Heart left ventricle (tissue), 16 donors: ENCODE results near the gene TFPI2. TPM values are rescaled to one million over a fixed set of nuclear protein-coding genes. Genes with fewer than 3 reads are reported as not detected.

ENCODE experiments used
- ATAC-seq, 4 donors: fragments of 200-7000 bp; cut with Tn5 transposase; one replicate each; pipeline ENCODE4 v1.9.1; 2020 to 2022; ENCODE audit warnings: moderate library complexity in 4 of 4, mild to moderate bottlenecking in 3 of 4, moderate number of reproducible peaks in 1 of 4
- DNase-seq, 5 donors: peaks; one replicate each; pipeline ENCODE4 v3.0.0-alpha.2; 2020
- H3K27ac ChIP-seq, 12 donors: fragments of 200-600 bp; sonication (generic) in 4 of 12; one replicate each; pipeline versions ENCODE4 v1.5.0 to v1.8.0; 2016 to 2022; ENCODE audit warnings: mild to moderate bottlenecking in 2 of 12
- H3K27me3 ChIP-seq, 9 donors: fragments of 200-600 bp; sonication (generic) in 2 of 9; one replicate each; pipeline versions ENCODE4 v1.5.1 to v1.8.0; 2016 to 2022; ENCODE audit warnings: mild to moderate bottlenecking in 3 of 9
- H3K36me3 ChIP-seq, 9 donors: fragments of 200-600 bp; sonication (generic) in 2 of 9; one replicate each; pipeline versions ENCODE4 v1.5.0 to v1.8.0; 2018 to 2022; ENCODE audit warnings: mild to moderate bottlenecking in 2 of 9
- H3K4me1 ChIP-seq, 12 donors: fragments of 200-600 bp; sonication (generic) in 4 of 12; one replicate each; pipeline versions ENCODE4 v1.5.0 to v1.8.0; 2016 to 2022; ENCODE audit warnings: mild to moderate bottlenecking in 3 of 12
- H3K4me3 ChIP-seq, 12 donors: fragments of 200-600 bp; sonication (generic) in 4 of 12; one replicate each; pipeline versions ENCODE4 v1.5.0 to v1.8.0; 2017 to 2022; ENCODE audit warnings: mild to moderate bottlenecking in 9 of 12, moderate library complexity in 4 of 12
- H3K9me3 ChIP-seq, 12 donors: fragments of 200-600 bp; sonication (generic) in 4 of 12; one replicate each; pipeline versions ENCODE4 v1.5.0 to v1.8.0; 2016 to 2022; ENCODE audit warnings: mild to moderate bottlenecking in 1 of 12
- POLR2A ChIP-seq, 2 donors: fragments of 450-650 bp; IDR thresholded peaks; one replicate each; pipeline ENCODE4 v1.6.1; 2017; ENCODE audit warnings: antibody characterized with exemption in 2 of 2, mild to moderate bottlenecking in 2 of 2, moderate library complexity in 2 of 2
- WGBS, 4 donors: extraction: QIAGEN DNeasy Blood & Tissue Kit in 2 of 4; methylation state at CpG; one replicate each; pipeline versions ENCODE4 v1.1.5 to v1.1.7; 2013 to 2018; 5-methylcytosine and 5-hydroxymethylcytosine counted together
- intact Hi-C, 10 donors: fragments of 100-400 bp; cut with DNase I; formaldehyde crosslinking; loops; one replicate each; pipeline versions ENCODE4 v1.11.1 to v1.14.2; 2022
- long read RNA-seq, 3 donors: library from polyadenylated mRNA; unstranded; transcript quantifications; one replicate each; pipeline ENCODE4 v2.0.0, GENCODE V29; 2020 to 2021
- polyA plus RNA-seq, 2 donors: library from polyadenylated mRNA; stranded (reverse); fragments of 200-250 nt; gene quantifications; one replicate each; pipeline ENCODE4 v1.2.3, GENCODE V29; 2013
- total RNA-seq, 9 donors: library from RNA; depleted of rRNA in 2 of 9; stranded (reverse); fragments of >200 nt in 2 of 9; fragmentation: NEBNext Ultra II Directional in 3 of 9; extraction: Animal tissue kit (Norgen Biotek cat#: 25700) in 3 of 9; gene quantifications; one replicate each; pipeline versions ENCODE4 v1.1.0 to v1.2.4, GENCODE V29; 2016 to 2023
- TF ChIP-seq, protein P1 (sequence below), 12 donors: fragments of 200-600 bp; sonication (generic) in 4 of 12; IDR thresholded peaks; one replicate each; pipeline versions ENCODE4 v1.5.0 to v1.8.0; 2018 to 2022; ENCODE audit warnings: antibody characterized with exemption in 12 of 12, mild to moderate bottlenecking in 5 of 12
- donor health status: ischemic (EF 13 %, LVEDD 7.1; RV severe dilation, severe dysfunction).
- donor health status: healthy with polysubstance abuse.
- donor health status: DM: no; HTN: yes; CAD: no.
- donor health status: DM: no; HTN: no; CAD: no.
- donor health status: ischemic (EF 25% LVEDD 6.9; RV normal size, moderate dysfunction).
- donor health status: ischemic (EF 25% LVEDD 5.7; RV mildly dilated, moderate dysfunction).
- donor health status: healthy.
- donor health status: DM: yes; HTN: yes; CAD: no.
- donor health status: ischemic (EF 35%, LVEDD 5.7; RV mildly dilated, moderate dysfunction).
- donor health status: nonischemic (EF 11% LVEDD 7.7; RV severe dilation, severe dysfunction).
- donor health status: DM: yes; HTN: yes; CAD: no.
- donor health status: PGD.
- donor health status: ischemic (EF 29% LVEDD 5.4; RV normal size, mild dysfunction).
- donor health status: nonischemic (EF 23%, LVEDD 6.1; RV moderate dilation, normal function).

TFPI2 gene, protein sequence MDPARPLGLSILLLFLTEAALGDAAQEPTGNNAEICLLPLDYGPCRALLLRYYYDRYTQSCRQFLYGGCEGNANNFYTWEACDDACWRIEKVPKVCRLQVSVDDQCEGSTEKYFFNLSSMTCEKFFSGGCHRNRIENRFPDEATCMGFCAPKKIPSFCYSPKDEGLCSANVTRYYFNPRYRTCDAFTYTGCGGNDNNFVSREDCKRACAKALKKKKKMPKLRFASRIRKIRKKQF
- 10 to 100 TPM in 1 of 9 donors, 1 to 10 TPM in 6, under 1 TPM in 2; 0.92 to 26.8 (median 1.9) TPM for total RNA-seq
- 10 to 100 TPM in 1 of 2 donors, 1 to 10 TPM in 1; 1.7 to 10.1 TPM for polyA plus RNA-seq
- long read RNA-seq, donor 1, partial matches to known transcripts: 1 of 3 reads
- long read RNA-seq, donor 1, other reads (novel, unspliced or antisense): 0 of 3 reads
- long read RNA-seq, donor 2, partial matches to known transcripts: 0 of 3 reads
- long read RNA-seq, donor 2, other reads (novel, unspliced or antisense): 0 of 3 reads
- long read RNA-seq, donor 3: 0 reads

GRCh38 chr7:93890464-93891068, at the start of gene TFPI2:
TSS of gene TFPI2 (minus strand) at chr7:93890753. CDS start at chr7:93890678, 75 bp downstream.
- Histone ChIP-seq H3K27ac (peak within 1 kb of the TSS in 7 of 12 donors; percentile 14 to 67 (median 36)), H3K4me1 (peaks cover 0 to 24% (median 8%) of the 10 kb centered on the region in 12 donors), H3K27me3 (peaks cover 0 to 32% (median 9%) of the 10 kb centered on the region in 9 donors), H3K9me3 (no peaks in the 10 kb centered on the region), H3K4me3 (peak within 1 kb of the TSS; percentile 50 to 72 (median 62)), H3K36me3 (no peaks in the 10 kb centered on the region)
- DNase-seq (peak; percentile 25 to 59 (median 43)), ATAC-seq (peak in 3 of 4 donors; percentile 61 to 69 (median 65))
- intact Hi-C loops: loop anchor here in 1 of 10 donors (10.0 kb wide), 1 partner anchor 294 kb away; no protein-coding TSS in a partner anchor
- TF ChIP-seq, protein P1, sequence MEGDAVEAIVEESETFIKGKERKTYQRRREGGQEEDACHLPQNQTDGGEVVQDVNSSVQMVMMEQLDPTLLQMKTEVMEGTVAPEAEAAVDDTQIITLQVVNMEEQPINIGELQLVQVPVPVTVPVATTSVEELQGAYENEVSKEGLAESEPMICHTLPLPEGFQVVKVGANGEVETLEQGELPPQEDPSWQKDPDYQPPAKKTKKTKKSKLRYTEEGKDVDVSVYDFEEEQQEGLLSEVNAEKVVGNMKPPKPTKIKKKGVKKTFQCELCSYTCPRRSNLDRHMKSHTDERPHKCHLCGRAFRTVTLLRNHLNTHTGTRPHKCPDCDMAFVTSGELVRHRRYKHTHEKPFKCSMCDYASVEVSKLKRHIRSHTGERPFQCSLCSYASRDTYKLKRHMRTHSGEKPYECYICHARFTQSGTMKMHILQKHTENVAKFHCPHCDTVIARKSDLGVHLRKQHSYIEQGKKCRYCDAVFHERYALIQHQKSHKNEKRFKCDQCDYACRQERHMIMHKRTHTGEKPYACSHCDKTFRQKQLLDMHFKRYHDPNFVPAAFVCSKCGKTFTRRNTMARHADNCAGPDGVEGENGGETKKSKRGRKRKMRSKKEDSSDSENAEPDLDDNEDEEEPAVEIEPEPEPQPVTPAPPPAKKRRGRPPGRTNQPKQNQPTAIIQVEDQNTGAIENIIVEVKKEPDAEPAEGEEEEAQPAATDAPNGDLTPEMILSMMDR (IDR thresholded peaks at IDR 0.05): peak in 1 of 12 donors; percentile 19
- peak in 1 of 2 donors; percentile 35 for TF ChIP-seq POLR2A (IDR thresholded peaks at IDR 0.05)
- 0 to 2% (median 1%) methylated on average over 27 to 49 of the region's 49 CpGs for WGBS, 4 donors

GRCh38 chr7:93938293-93938692, 47.7 kb upstream of the TFPI2 start:
- no peak overlapping the region for H3K27ac ChIP-seq
- no peak for TF ChIP-seq POLR2A (IDR thresholded peaks at IDR 0.05)
- TF ChIP-seq, protein P1 (IDR thresholded peaks at IDR 0.05): no peak
- peaks cover 0 to 8% (median 0%) of the 10 kb centered on the region in 12 donors for H3K4me1 ChIP-seq
- intact Hi-C loops: no loop called here
- no peak for ATAC-seq
- H3K9me3 ChIP-seq: no peaks in the 10 kb centered on the region
- DNase-seq: no peak
- no peak overlapping the region for H3K4me3 ChIP-seq
- H3K36me3 ChIP-seq: no peaks in the 10 kb centered on the region
- H3K27me3 ChIP-seq: no peaks in the 10 kb centered on the region

DNA sequence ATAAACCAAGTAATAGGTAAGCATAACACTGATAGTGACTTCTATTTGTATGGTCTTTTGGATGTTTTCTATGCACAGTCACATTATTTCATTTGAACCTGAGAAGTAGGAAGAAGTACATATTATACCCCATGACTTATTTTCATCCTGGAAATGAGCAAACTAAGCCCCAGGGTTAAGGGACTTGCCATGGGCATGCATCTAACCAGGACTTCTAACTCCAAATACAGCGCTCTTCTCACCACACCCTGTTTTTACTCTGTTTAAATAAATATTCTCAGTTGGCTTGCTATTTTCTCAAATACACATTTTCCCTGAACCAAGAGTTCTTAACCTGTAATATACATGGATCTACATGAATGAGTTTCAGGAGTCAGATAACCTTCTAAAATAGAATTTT, 47.3 kb upstream of the TFPI2 start:
- no peak overlapping the region for H3K4me3 ChIP-seq
- ATAC-seq: no peak
- TF ChIP-seq POLR2A (IDR thresholded peaks at IDR 0.05): no peak
- TF ChIP-seq, protein P1 (IDR thresholded peaks at IDR 0.05): no peak

GRCh38 chr7:93935102-93935501, 44.5 kb upstream of the TFPI2 start:
- WGBS, 4 donors: 79 to 86% (median 81%) methylated on average over 2 of the region's 2 CpGs
- DNase-seq: peak in 1 of 5 donors; percentile 26

More for the DNA sequence above, 47.3 kb upstream of the TFPI2 start:
- Histone ChIP-seq H3K27me3 (no peaks in the 10 kb centered on the region), H3K9me3 (no peaks in the 10 kb centered on the region), H3K36me3 (no peaks in the 10 kb centered on the region), H3K27ac (peak overlapping the region in 1 of 12 donors; percentile 9), H3K4me1 (peaks cover 0 to 8% (median 0%) of the 10 kb centered on the region in 12 donors)
- 90 to 94% (median 92%) methylated on average over 1 of the region's 1 CpG for WGBS, 4 donors
- DNase-seq: no peak
- intact Hi-C loops: no loop called here

More at GRCh38 chr7:93935102-93935501, 44.5 kb upstream of the TFPI2 start:
- no peak overlapping the region for H3K4me3 ChIP-seq
- no peaks in the 10 kb centered on the region for H3K9me3 ChIP-seq
- no peak overlapping the region for H3K27ac ChIP-seq
- H3K36me3 ChIP-seq: no peaks in the 10 kb centered on the region
- H3K27me3 ChIP-seq: no peaks in the 10 kb centered on the region
- H3K4me1 ChIP-seq: peaks cover 0 to 8% (median 0%) of the 10 kb centered on the region in 12 donors
- no peak for TF ChIP-seq POLR2A (IDR thresholded peaks at IDR 0.05)
- TF ChIP-seq, protein P1 (IDR thresholded peaks at IDR 0.05): no peak
- ATAC-seq: no peak
- intact Hi-C loops: no loop called here
